DMS153 treated with DMSO at 0.1 percent for 48 hours (cell line): ENCODE data around the gene WDR91.
"Not testable (repeated sequence)": the region's sequence is repeated elsewhere in the genome, so short reads cannot be mapped to it uniquely, and the experiment has no call there.

Source experiments
- DNase-seq: peaks from one replicate; lab custom pipeline; 2025; ENCODE audit not compliant: unreplicated experiment; lab: John Stamatoyannopoulos, UW

WDR91 gene

DNA sequence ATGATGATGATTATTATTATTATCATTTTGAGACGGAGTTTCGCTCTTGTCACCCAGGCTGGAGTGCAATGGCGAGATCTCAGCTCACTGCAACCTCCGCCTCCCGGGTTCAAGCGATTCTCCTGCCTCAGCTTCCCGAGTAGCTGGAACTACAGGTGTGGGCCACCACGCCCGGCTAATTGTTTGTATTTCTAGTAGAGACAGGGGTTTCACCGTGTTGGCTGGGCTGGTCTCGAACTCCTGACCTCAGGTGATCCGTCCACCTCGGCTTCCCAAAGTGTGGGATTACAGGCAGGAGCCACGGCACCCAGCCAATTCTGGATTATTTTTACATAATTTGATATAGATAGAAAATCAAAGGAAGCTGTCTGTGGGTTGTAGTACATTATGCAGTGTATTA is 22.8 kb upstream of the WDR91 start:
- not testable (repeated sequence) for DNase-seq

DNA sequence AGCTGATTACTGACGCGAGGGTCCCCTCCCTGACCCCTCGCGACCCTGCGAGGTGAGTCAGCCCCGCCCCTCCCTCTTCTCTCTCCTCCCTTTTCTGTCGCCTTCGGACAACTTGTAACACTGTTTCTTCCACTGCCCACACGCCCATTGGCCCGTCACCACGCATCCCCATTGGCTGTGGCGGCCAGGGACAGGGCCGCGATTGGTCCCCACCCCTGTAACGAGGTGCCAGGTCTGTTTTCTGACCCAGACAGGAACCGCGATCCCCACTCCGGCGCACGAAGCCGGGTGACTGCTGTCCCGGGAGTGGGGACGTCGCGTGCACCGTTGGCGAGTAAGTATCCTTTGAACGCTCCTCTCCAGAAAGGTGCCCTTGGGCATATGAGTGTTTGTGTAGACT is 22.2 kb upstream of the WDR91 start, which contains the start of gene STRA8:
Gene STRA8 (plus strand): TSS at position 269 of the 400 bp plus-strand sequence. CDS start 6,687 bp downstream, outside the sequence.
- no peak for DNase-seq

DNA sequence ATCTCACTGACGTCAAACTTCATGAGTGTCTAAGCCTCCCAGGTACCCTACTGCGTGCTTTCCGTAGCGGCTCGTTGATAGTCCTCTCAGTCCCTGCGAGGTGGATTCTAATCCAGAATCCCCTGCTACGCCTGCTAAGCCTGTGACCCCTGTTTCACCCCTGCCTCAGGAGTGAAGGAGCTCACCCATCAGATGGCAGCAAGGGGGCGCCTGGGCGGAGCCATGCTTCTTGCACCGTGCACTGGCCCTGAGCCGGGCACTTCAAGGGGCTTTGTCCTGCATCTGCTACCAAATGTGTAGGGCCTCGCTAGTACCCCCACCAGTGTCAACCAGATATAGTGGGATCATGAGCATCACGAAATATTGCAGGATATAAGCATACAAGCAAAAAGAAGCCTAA is 21.4 kb upstream of the WDR91 start:
- no peak for DNase-seq

DNA sequence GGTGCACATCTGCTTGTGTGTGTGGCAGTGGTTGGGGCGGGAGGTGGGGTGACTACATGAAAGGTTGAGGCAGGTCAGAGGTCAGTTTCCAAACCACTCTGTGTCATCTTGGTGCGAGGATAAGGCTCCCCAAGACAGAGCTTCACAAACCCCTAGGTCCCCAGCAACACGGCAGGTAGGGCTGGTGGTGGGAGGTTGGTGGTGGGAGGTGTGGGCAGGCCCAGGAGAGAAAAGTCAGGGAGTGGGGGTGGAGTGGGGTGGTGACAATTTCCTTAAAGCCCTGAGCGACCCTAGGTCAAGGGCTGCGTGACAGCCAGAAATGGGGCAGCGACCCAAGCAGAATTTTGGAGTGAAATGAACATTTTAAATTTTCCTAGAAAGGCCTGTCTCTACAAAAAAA is 20.8 kb upstream of the WDR91 start:
- no peak for DNase-seq

DNA sequence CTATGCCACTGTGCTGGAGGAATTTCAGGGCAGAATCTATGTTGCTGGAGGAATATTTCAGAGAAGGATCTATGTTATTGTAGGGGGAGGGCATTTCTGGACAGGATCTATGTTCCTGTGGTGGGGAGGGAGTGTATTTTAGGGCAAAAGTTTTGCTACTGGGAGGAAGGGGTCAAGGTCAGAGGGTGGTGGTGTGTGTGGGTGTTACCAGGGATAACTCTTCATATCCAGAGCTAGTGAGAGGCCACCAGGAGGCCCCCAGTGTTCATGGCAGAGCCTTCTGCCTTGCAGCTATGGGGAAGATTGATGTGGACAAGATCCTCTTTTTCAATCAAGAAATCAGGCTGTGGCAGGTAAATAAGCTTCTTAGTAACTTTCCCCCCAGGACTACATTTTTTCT is 20.4 kb upstream of the WDR91 start:
- DNase-seq: no peak

DNA sequence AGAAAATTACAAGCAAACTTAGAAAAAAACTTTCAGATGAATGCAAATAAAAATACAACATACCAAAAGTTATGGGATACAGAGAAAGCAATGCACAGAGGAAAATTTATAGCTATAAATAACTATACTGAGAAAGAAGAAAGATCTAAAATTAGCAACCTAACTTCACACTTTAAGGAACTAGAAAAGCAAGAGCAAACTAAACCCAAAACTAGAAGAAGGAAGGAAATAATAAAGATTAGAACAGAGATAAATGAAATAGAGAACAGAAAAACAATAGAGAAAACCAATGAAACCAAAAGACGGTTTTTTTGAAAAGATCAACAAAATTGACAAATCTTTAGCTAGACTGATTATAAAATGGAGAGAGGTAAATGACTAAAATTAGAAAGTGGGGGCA is 12.7 kb upstream of the WDR91 start:
- DNase-seq: no peak

DNA sequence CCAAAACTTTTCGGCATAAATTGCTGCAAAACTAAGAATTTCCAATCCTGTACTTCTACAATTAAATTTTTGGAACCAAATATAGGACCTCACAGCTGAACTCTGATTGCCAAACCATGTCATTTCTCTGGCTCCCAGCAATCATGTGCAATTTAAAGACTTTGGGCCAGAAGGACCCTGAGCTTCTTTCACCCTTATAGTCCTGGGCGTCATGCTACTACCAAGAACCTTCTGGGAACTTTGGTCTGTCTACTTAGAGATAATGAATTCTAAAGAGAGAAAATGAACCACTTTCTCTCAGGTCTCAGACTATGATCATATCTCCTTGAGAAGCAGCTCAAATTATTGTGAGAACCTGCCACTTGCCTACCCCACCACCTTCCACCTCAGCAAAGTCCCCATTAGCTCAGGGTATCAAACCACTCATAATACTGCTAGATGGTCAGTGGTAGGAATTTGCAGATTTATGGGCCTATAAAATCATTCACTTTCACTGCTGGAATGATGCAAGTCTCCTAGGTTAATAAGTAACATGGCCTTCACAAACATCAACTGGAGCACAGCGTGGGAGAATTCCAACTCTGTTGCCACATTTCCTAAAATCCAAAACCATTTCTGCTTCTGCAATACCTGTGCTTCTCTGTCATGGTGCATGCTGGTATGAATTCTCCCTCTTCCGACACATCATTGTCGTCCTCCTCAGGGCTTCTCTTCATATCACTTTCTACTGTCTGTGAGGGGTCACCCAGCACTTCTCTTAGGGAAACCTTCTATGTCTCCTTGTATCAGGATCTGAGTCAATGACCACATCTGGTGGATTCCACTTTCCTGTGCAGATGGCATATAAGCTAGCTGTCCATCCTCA is 6.6 kb upstream of the WDR91 start:
- DNase-seq: no peak

DNA sequence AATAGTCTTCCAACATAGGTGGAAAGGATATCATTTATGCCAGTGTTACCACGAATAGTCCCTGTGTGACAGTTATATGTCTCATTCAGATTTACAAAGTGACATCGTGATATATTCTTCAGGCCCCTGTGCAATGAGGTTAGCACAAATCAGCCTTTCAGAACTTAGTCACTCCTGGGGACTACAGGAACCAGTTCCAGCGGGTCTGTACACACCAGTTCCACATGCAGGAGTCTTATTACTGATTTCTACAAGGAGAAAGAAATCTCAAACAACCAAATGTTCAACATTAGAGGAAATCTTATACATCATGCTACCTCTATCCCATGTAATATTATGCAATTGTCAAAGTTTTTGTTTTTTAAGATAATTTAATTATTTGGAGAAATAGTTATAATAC is 4.4 kb upstream of the WDR91 start:
- DNase-seq: no peak

DNA sequence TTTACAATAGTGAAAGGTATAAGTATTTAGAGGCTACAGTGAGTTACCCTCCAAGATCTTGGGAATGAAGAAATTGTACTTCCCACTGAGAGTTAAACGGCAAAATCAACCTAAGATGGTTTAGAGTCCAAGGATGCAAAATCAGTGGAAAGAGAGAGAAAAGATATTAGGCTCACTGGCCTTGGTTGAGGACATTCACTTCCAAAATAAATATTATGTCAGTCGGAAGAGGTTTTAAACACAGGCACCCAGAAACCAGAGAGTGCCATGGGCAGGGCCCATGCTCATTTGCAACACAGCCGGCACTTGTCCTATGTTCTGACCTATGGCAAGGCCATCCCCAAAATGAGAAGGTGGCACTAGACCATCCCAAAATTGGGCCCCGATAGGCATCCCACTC is 3.9 kb upstream of the WDR91 start:
- no peak for DNase-seq

DNA sequence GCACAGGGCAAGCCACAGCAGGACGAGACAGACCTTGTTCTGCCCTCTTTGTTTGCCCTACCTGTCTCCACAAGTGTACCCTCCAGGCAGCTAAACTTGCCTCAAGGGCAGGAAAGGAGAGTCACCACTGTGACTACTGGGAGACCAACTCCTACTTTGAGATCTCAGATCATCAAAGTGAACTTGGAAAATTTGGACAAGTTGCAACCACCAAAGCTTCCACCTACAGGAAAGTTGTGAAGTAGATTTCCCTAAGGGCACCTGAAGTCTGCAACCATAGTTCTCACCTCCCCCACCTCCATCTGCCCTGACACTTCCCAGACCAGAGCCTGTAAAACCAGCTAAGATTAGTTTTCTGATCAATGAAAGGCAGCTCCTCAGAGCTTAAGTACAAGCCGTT is 2.5 kb upstream of the WDR91 start:
- DNase-seq: no peak

DNA sequence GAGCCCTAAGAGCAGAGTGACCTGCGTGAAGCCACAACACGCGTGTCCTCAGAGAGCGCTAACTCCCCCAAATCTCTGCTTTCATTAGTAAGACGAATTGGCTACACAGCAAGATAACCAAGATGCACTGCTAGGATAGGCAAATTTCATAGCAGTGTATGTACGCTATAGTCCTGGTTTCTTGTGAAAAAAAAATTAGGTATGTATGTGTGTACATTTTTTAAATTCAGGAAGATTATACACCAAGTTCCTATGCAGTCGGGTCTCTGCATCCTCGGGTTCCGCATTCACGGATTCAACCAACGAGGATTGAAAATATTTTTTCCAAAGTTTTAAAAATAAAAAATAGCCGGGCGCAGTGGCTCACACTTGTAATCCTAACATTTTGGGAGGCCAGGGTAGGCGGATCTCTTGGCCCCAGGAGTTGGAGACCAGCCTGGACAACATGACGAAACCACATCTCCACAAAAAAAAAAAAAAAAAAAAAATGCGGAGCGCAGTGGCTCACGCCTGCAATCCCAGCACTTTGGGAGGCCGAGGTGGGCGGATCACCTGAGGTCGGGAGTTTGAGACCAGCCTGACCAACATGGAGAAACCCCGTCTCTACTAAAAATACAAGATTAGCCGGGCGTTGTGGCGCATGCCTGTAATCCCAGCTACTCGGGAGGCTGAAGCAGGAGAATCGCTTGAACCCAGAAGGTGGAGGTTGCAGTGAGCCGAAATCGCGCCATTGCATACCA is 790 bp upstream of the WDR91 start:
- not testable (repeated sequence) for DNase-seq

DNA sequence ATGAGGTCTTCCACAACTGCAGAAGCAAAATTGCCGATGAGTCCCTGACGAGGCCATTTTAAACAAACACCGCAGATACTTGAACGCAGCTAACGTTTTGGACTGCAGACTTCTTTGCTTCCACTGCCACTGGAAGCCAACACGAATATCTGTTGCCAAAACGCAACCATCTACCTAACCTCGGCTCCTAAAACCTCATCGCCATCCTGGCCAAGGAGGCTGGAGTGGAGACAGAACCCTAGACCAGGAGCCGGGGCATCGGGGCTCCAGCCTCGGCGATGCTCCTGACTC is 493 bp downstream of the WDR91 start:
- DNase-seq: no peak

DNA sequence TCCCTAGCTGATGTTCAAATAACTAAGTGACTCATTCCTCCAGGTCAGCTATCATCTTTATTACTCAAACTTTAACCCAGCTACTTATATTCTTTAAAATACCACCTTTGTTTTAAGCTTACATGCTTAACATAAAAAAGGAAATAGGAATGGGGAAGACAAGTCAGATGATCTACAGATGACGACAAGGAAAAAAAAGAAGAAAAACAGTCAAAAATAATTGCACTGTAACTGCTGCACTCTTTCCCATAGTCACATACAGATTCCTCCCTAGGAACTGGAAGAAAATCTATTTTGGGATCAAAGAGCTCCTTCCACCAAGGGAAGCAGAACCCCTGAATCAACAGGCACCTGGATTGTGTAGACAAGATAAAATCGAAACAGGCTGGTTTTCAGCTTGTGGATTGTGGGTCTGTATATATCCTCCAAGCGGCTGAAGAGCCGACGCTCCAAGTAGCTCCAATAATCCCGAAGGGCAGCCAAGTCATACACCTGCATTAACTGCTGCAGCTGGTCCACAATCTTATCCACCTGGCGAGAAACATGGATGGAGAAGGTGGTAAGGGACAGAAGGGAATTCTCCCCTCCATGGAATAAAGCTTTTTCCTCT is 2.0 kb downstream of the WDR91 start:
- no peak for DNase-seq

DNA sequence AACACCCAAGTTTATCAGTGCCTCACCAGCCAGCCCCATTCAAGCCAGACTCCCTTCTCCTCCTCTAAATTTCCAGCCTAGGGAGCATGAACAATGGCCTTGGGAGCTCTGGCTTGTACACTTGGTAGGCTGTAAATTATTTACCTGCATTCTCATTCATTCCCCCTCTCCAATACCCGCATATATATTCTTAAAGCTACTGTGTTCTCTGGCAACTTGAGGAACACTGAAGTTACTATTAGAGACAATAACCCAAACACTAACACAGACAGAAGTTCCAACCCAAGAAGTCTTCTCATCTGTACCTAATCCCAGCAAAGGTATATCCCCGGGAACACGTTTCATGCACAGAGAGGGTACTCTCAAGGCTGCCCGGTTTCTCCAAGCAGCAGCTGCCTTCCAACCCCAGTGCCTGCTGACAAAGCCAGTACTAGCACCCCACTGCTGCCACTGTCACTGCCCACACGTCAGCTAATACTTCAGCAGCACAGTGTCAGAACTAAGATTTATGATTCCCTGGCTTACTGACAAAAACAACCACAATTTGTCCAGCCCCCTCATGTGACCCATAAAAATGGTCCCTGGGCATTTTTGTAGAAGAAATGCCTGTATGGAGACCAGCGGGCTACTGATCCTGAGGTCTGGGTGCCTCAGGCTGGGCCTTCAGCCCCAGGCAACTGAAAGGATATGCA is 3.1 kb downstream of the WDR91 start:
- no peak for DNase-seq

DNA sequence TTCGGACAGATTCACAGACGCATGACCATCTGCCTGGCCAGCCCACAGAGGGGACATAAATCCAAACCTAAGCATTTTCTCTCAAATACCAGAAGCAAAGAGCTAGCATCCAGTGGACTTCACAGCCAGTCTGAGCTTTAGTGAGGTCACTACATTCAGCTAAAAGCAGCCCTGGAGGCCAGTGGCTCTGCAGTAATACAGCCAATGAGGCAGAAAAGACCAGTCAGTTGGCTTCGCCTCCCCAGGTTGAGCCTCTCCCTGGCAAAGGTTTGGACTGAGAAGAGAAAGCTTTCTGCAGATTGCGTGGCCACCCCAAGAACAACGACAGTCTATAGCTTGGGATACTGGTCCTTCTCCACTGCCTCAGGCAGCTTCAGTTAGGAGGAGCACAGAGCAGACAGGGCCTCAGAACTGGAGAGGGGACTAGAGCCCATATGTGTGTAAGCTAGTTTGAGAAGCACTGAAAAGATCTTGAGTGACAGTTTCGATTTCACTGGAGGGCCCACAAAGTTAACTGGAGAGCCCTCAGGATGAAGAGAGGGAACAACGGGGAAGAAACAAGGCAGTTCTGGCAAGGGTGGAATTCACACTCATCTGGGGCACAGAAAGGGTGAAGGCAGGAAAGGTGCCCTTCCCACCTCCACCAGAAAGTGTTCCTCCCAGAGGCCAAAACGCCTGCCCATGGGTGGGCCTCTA is 3.8 kb downstream of the WDR91 start:
- DNase-seq: no peak

DNA sequence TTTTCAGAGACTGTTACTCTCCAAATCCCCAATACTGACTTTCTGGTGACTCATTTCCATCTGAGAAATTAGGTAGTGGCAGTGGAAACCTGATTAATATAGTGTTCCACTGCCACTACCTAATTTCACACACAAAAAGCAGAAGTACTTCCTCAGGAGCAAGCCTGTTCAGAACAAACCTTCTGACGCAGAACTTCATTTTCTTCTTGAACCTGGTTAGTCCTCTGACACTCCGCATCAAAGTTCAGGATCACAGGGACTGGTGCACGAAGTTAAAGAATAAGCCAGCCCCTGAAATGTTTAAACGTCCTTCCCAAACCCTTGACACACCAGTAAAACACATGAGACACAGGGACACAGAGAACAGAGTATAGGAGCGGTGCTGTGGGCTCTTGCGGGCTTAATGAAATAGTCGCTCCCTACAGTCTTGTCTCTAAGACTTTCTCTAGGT is 4.4 kb downstream of the WDR91 start:
- DNase-seq: no peak

DNA sequence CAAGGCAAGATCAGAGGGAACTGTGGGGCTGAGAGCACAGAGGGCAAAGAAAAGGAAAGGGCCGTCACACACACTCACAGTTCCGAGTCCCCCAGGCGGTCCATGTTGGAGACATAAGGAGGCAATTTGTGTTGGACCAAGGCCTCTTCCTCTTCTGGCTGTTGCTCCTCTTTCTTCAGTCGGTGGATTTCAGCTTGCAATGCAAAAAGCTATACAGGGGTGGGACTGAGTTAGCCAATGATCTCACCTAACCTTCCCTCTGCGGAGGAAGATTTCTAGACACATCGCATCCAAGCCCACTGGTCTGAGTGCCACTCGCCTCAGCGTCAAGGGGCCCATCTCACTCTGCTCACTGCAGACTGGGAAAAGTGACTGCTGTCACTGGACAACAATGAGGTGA is 5.5 kb downstream of the WDR91 start:
- no peak for DNase-seq

DNA sequence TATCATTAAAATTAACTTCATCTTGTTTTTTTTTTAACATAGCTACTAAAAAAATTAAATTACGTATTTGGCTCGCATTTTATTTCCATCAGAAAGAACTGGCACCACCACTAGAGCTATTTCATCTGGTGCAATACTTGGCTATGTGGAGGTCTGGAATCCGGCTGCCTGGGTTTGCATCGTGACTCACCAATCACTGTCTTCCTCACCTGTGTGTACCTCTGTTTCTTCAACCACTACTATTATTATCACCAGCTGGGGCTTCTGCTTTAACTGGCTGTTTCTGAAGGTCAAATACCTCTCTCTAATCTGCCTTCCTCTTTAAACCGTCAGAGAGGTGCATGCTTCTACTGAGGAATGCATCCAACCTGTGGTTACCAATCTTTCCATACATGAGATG is 6.5 kb downstream of the WDR91 start:
- DNase-seq: no peak

DNA sequence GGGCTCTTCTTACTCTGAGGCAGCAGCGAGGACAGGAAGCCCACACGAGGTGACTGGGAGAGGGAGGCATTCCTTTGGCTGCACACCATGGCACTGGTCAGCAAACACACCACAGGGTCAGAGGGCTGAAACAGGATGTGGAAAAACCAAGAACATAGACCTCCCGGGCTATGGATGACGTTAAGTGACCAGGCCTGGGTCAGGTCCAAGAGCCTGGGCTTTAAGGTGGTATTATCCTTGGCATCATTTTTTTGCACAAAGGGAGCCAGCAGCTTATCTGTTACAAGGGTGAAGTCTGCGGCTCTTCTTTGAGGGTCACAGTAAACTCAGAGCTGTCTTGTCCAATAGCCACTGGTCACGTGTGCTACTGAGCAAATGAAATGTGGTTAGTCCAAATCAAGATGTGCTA is 7.0 kb downstream of the WDR91 start:
- DNase-seq: no peak

DNA sequence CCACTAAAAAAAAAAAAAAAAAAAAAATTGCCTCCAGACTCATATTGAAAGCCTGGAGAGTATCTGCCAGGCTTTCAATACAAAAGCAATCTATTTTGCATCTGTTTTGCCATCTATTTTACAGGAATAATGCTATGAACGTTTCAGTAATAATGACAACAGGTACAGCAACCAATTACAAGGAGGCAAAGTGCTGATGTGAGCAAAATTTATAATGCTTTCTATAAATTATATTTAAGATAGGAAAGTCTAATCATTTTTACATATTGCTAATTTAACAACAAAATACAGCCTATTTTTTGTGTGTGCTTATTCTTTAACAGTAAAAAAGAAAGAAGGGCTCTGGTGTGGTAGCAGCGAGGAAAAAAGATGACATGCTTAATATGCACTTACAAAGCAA is 10.0 kb downstream of the WDR91 start:
- DNase-seq: no peak

DNA sequence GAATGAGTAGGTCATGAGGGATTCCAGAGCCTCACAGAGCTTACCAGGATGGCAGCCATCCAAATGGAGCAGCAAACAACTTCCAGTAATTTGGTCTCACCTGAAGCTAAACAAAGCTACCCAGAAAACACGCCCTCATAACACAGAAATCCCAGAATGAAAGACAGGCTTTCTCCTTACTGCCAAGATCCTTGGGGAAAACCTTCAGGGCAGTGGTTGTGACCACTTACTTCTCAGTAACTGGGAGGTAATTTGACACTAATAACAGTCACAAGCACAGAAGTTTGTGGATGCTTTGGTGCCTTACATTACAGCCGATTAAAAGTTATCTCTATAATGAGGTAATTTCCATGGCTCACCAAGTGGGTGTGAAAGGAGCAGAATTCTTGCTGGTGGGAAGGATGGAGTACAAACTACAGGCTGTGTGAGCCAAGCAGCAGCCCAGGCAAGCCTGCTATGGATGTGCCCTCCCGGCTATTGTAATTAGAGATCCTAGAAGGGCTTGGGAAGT is 10.4 kb downstream of the WDR91 start:
- no peak for DNase-seq
